A673 (cell line): Measurements from ENCODE around the gene HDAC4.

ENCODE experiments used
- EZH2 ChIP-seq: fragments of 200-600 bp; sonication (generic); IDR thresholded peaks from 2 replicates; pipeline ENCODE4 v1.6.1; 2017; ENCODE audit warnings: borderline replicate concordance, low read depth, mild to moderate bottlenecking, mixed read lengths, antibody characterized with exemption, low read length; ENCODE audit not compliant: poor library complexity, severe bottlenecking
- TF ChIP-seq, protein P1 (sequence below): fragments of 300-800, 200-600 bp; sonication (generic); conservative IDR thresholded peaks from 2 replicates; pipeline ENCODE4 v1.5.1; 2017; ENCODE audit warnings: low read depth, mild to moderate bottlenecking, antibody characterized with exemption, low read length, moderate library complexity, mixed read lengths

DNA sequence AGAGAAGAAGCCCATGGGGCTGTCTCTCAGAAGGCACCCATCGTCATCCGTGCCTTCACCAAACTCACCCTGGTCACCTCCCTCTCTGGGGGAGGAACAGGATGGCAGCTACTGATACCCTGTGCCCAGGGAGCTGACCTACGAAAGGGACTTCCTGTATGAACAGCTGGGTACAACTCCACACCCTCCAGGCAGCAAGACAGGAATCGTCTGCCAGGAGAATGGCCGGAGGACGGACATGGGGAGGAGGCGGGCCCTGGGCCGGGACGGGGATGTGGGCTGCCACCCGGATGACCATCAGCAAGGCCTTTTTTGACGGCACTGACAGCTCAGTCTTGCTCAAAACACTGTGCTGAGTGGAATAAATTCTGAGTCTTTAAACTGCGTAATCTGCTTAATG, 243.6 kb downstream of the HDAC4 start:
- TF ChIP-seq, protein P1, sequence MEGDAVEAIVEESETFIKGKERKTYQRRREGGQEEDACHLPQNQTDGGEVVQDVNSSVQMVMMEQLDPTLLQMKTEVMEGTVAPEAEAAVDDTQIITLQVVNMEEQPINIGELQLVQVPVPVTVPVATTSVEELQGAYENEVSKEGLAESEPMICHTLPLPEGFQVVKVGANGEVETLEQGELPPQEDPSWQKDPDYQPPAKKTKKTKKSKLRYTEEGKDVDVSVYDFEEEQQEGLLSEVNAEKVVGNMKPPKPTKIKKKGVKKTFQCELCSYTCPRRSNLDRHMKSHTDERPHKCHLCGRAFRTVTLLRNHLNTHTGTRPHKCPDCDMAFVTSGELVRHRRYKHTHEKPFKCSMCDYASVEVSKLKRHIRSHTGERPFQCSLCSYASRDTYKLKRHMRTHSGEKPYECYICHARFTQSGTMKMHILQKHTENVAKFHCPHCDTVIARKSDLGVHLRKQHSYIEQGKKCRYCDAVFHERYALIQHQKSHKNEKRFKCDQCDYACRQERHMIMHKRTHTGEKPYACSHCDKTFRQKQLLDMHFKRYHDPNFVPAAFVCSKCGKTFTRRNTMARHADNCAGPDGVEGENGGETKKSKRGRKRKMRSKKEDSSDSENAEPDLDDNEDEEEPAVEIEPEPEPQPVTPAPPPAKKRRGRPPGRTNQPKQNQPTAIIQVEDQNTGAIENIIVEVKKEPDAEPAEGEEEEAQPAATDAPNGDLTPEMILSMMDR, result no peak
- TF ChIP-seq EZH2, result no peak
